T-cell (primary cell): ENCODE data around the gene L3MBTL1. TPM values are rescaled to one million over a fixed set of nuclear protein-coding genes. Genes with fewer than 3 reads are reported as not detected.

Experiments
- ATAC-seq, 4 experiments: fragments of 200-7000 bp in 3 of 4; fragments of 150-1000 bp in 1 of 4; cut with Tn5 transposase; replicated peaks in 1 of 4; 1 replicate in 3 of 4; 2 replicates in 1 of 4; pipeline ENCODE4 v1.10.0; 2021; ENCODE audit warnings: moderate library complexity in 3 of 4, mild to moderate bottlenecking in 2 of 4, moderate number of reproducible peaks in 1 of 4
- CTCF ChIA-PET, 2 donors: fragments of 300-600 bp; sonication (Branson Sonifier 250); formaldehyde crosslinking; loops; one replicate each; lab custom pipeline; 2022; ENCODE audit warnings: antibody characterized with exemption in 2 of 2; lab: Charles Lee
- POLR2A ChIA-PET, 2 donors: fragments of 300-600 bp; sonication (Branson Sonifier 250); formaldehyde crosslinking; loops; one replicate each; lab custom pipeline; 2022; ENCODE audit warnings: antibody characterized with exemption in 2 of 2; lab: Charles Lee
- DNase-seq, 35 experiments: peaks; one replicate each; pipeline versions ENCODE4 v3.0.0 to v3.0.0-alpha.2; 2013 to 2023
- H3K27ac ChIP-seq: one replicate; pipeline ENCODE4 v1.5.1; 2013; ENCODE audit warnings: low read length
- H3K27me3 ChIP-seq, 2 experiments: replicated peaks in 1 of 2; 1 replicate in 1 of 2; 2 replicates in 1 of 2; pipeline versions ENCODE4 v1.6.1 to v1.7.0; 2013; ENCODE audit warnings: low read length in 1 of 2, mixed read lengths in 1 of 2; ENCODE audit not compliant: control insufficient read depth in 2 of 2, insufficient read depth in 2 of 2; ENCODE audit errors: extremely low read depth in 1 of 2
- H3K36me3 ChIP-seq, 2 donors: 1 replicate in 1 of 2; 2 replicates in 1 of 2; pipeline versions ENCODE4 v1.6.1 to v1.7.0; 2013; ENCODE audit warnings: low read length in 1 of 2; ENCODE audit not compliant: control insufficient read depth in 2 of 2, insufficient read depth in 1 of 2; ENCODE audit errors: extremely low read depth in 1 of 2
- H3K4me1 ChIP-seq, 2 experiments: 1 replicate in 1 of 2; 2 replicates in 1 of 2; pipeline versions ENCODE4 v1.6.1 to v1.7.0; 2013; ENCODE audit warnings: low read length in 2 of 2, mixed read lengths in 1 of 2; ENCODE audit not compliant: insufficient read depth in 2 of 2, control insufficient read depth in 1 of 2; ENCODE audit errors: extremely low read depth in 1 of 2
- H3K4me3 ChIP-seq, 2 donors: 1 replicate in 1 of 2; 2 replicates in 1 of 2; pipeline versions ENCODE4 v1.5.1 to v1.7.0; 2013; ENCODE audit warnings: mild to moderate bottlenecking in 2 of 2, low read length in 1 of 2, moderate library complexity in 1 of 2; ENCODE audit not compliant: control insufficient read depth in 1 of 2; ENCODE audit errors: extremely low read depth in 1 of 2
- H3K9me3 ChIP-seq: 2 replicates; pipeline ENCODE4 v1.7.0; 2013
- H3K27ac Mint-ChIP-seq, 2 donors: one replicate each; pipeline ENCODE4 v1.8.0; 2020 to 2021; ENCODE audit warnings: mild to moderate bottlenecking in 2 of 2, mixed read lengths in 2 of 2
- H3K27me3 Mint-ChIP-seq, 2 donors: one replicate each; pipeline ENCODE4 v1.8.0; 2021 to 2022; ENCODE audit warnings: mixed read lengths in 2 of 2
- H3K36me3 Mint-ChIP-seq: one replicate; pipeline ENCODE4 v1.8.0; 2021; ENCODE audit warnings: mixed read lengths
- H3K4me1 Mint-ChIP-seq, 3 donors: one replicate each; pipeline ENCODE4 v1.8.0; 2020 to 2022; ENCODE audit warnings: mixed read lengths in 3 of 3, mild to moderate bottlenecking in 1 of 3
- H3K4me3 Mint-ChIP-seq, 3 donors: one replicate each; pipeline ENCODE4 v1.8.0; 2020 to 2022; ENCODE audit warnings: mild to moderate bottlenecking in 3 of 3, mixed read lengths in 3 of 3, moderate library complexity in 3 of 3
- H3K9me3 Mint-ChIP-seq, 3 donors: one replicate each; pipeline ENCODE4 v1.8.0; 2020 to 2022; ENCODE audit warnings: mixed read lengths in 3 of 3
- WGBS: methylation state at CpG from one replicate; pipeline ENCODE4 v1.1.5; 2013; ENCODE audit warnings: missing lambda C conversion rate; ENCODE audit not compliant: insufficient coverage; 5-methylcytosine and 5-hydroxymethylcytosine counted together
- total RNA-seq, 35 experiments: library from RNA in 6 of 35; stranded (reverse) in 6 of 35; fragments of 120-200 nt in 1 of 35; gene quantifications; one replicate each; pipeline versions ENCODE4 v1.2.1 to v1.2.4 and lab custom pipeline; 2013 to 2026

The L3MBTL1 gene
- total RNA-seq, 5 donors from 2014 or later (not counting 1 experiment from before 2014, with no cell fraction given): 15.5 to 20.1 (median 16.1) TPM

DNA sequence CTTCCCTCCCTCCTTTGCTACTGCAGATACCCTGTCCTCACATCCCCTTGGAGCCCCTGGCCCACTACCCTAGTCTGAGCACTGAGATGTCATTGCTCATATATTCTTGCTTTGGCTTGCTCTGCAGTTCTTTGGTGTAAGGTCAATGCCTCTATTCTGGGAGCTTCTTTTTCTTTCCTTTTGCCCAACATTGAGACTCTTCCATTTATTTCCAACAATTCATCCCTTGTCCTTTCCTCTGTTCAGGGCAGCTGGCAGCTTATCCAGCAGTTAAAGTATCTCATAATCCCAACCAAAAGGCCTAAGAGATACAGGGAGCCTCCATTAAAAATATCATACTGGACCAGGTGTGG is 23.6 kb downstream of the L3MBTL1 start:
- CTCF ChIA-PET: interaction anchor here in 1 of 2 donors (0.7 kb wide), 1 partner anchor 8 kb away, joined by 3 read pairs; no protein-coding TSS in a partner anchor

GRCh38 chr20:43532416-43533055 is 25.0 kb downstream of the L3MBTL1 start:
- ChIA-PET CTCF (no interaction called here), POLR2A (no interaction called here)
- Histone ChIP-seq H3K27me3 (peaks cover 0 to 4% of the 10 kb centered on the region in 2 experiments), H3K36me3 (no peaks in the 10 kb centered on the region), H3K4me3 (no peak overlapping the region), H3K4me1 (no peaks in the 10 kb centered on the region), H3K9me3 (no peaks in the 10 kb centered on the region), H3K27ac (no peak overlapping the region)
- DNase-seq: no peak
- H3K36me3 Mint-ChIP-seq: peaks cover 10% of the 10 kb centered on the region
- no peak overlapping the region for H3K27ac Mint-ChIP-seq
- peaks cover 0 to 5% (median 0%) of the 10 kb centered on the region in 3 donors for H3K4me1 Mint-ChIP-seq
- H3K4me3 Mint-ChIP-seq: no peak overlapping the region
- 88% methylated on average over 7 of the region's 9 CpGs for WGBS
- ATAC-seq: no peak
- H3K9me3 Mint-ChIP-seq: no peaks in the 10 kb centered on the region
- peaks cover 0 to 3% of the 10 kb centered on the region in 2 donors for H3K27me3 Mint-ChIP-seq

More for the DNA sequence above, 23.6 kb downstream of the L3MBTL1 start:
- DNase-seq: no peak
- Histone ChIP-seq H3K9me3 (no peaks in the 10 kb centered on the region), H3K36me3 (no peaks in the 10 kb centered on the region), H3K27me3 (peaks cover 0 to 4% of the 10 kb centered on the region in 2 experiments), H3K4me1 (no peaks in the 10 kb centered on the region), H3K27ac (no peak overlapping the region), H3K4me3 (no peak overlapping the region)
- POLR2A ChIA-PET: no interaction called here
- H3K27ac Mint-ChIP-seq: no peak overlapping the region
- H3K4me1 Mint-ChIP-seq: peaks cover 0 to 5% (median 0%) of the 10 kb centered on the region in 3 donors
- H3K36me3 Mint-ChIP-seq: peaks cover 10% of the 10 kb centered on the region
- H3K9me3 Mint-ChIP-seq: no peaks in the 10 kb centered on the region
- peaks cover 0 to 3% of the 10 kb centered on the region in 2 donors for H3K27me3 Mint-ChIP-seq
- no peak overlapping the region for H3K4me3 Mint-ChIP-seq
- no peak for ATAC-seq

DNA sequence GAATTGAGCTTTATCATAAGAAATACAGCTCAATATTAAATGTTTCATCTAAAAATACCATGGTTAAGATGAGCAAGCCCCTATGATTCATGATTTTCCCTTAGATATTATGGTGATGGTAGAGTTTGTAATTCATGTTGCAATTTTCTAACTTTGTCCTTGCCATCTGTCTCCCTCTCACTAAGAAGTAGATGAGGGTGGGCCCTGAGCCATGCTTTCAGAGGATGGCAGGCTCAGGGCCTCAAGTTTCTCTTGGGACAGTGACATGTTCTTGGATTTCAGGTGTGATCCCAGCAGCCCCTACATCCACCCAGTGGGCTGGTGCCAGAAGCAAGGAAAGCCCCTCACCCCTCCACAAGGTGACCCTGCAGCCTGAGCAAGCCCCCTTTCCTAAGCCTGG is 25.6 kb downstream of the L3MBTL1 start:
- peaks cover 10% of the 10 kb centered on the region for H3K36me3 Mint-ChIP-seq
- Histone ChIP-seq H3K27ac (no peak overlapping the region), H3K36me3 (no peaks in the 10 kb centered on the region), H3K4me1 (no peaks in the 10 kb centered on the region), H3K4me3 (no peak overlapping the region), H3K9me3 (no peaks in the 10 kb centered on the region), H3K27me3 (peaks cover 0 to 4% of the 10 kb centered on the region in 2 experiments)
- CTCF ChIA-PET: no interaction called here
- no peak overlapping the region for H3K4me3 Mint-ChIP-seq
- ATAC-seq (no peak), DNase-seq (no peak)
- POLR2A ChIA-PET: no interaction called here
- H3K27ac Mint-ChIP-seq: no peak overlapping the region
- H3K27me3 Mint-ChIP-seq: peaks cover 0 to 3% of the 10 kb centered on the region in 2 donors
- no peaks in the 10 kb centered on the region for H3K9me3 Mint-ChIP-seq
- peaks cover 0 to 3% (median 0%) of the 10 kb centered on the region in 3 donors for H3K4me1 Mint-ChIP-seq

DNA sequence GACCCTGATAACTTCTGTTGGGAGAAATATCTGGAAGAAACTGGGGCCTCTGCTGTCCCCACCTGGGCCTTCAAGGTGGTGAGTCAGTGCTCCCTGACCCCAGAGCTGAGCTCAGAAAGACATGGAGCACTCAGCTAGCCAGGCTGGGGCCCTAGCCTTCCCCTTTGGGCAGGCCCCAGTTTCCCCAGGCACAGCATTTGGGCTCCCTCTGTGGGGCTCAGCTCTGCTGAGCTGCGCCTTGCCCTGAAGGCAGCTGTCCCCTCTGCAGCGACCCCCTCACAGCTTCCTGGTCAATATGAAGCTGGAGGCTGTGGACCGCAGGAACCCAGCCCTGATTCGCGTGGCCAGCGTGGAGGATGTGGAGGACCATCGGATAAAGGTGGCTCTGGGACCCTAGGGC is 26.5 kb downstream of the L3MBTL1 start:
- DNase-seq: no peak
- peaks cover 10% of the 10 kb centered on the region for H3K36me3 Mint-ChIP-seq
- H3K27ac Mint-ChIP-seq: no peak overlapping the region
- H3K4me3 Mint-ChIP-seq: no peak overlapping the region
- Histone ChIP-seq H3K4me1 (no peaks in the 10 kb centered on the region), H3K27ac (no peak overlapping the region), H3K36me3 (no peaks in the 10 kb centered on the region), H3K4me3 (no peak overlapping the region), H3K9me3 (no peaks in the 10 kb centered on the region), H3K27me3 (peaks cover 0 to 3% of the 10 kb centered on the region in 2 experiments)
- H3K27me3 Mint-ChIP-seq: no peaks in the 10 kb centered on the region
- no peaks in the 10 kb centered on the region for H3K9me3 Mint-ChIP-seq
- 94% methylated on average over 7 of the region's 7 CpGs for WGBS
- H3K4me1 Mint-ChIP-seq: no peaks in the 10 kb centered on the region
- ChIA-PET POLR2A (no interaction called here), CTCF (no interaction called here)
- no peak for ATAC-seq

DNA sequence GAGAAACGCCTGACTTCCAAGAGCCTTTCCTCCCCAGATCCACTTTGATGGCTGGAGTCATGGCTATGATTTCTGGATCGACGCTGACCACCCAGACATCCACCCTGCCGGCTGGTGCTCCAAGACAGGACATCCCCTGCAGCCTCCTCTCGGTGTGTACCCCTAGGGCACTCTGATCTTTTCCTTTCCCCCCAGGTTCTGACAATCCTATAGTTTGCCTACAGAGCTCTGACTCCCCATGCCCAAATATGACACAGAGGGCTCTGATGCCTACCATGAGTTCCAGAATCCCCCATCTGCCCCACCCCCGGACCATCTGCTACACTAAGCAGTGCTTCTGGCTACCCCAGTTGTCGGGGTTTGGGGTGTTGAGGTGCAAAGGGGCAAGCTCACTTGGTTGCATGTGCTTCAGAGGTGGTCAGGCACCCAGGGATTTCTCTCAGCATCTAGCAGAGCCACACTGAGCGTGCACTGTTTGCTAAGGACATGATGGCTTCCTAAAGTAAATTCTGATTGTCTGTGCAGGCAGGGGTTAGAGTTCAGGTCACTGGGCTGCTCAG is 27.4 kb downstream of the L3MBTL1 start:
- no peaks in the 10 kb centered on the region for H3K27me3 Mint-ChIP-seq
- H3K4me1 Mint-ChIP-seq: no peaks in the 10 kb centered on the region
- no peak overlapping the region for H3K27ac ChIP-seq
- no peak overlapping the region for H3K4me3 ChIP-seq
- CTCF ChIA-PET: no interaction called here
- peaks cover 0 to 2% of the 10 kb centered on the region in 2 experiments for H3K27me3 ChIP-seq
- no peak overlapping the region for H3K27ac Mint-ChIP-seq
- POLR2A ChIA-PET: no interaction called here
- WGBS: 92% methylated on average over 8 of the region's 8 CpGs
- H3K9me3 Mint-ChIP-seq: no peaks in the 10 kb centered on the region
- no peak for DNase-seq
- H3K36me3 ChIP-seq: no peaks in the 10 kb centered on the region
- H3K36me3 Mint-ChIP-seq: peaks cover 5% of the 10 kb centered on the region
- H3K4me3 Mint-ChIP-seq: no peak overlapping the region
- H3K4me1 ChIP-seq: no peaks in the 10 kb centered on the region
- H3K9me3 ChIP-seq: no peaks in the 10 kb centered on the region
- ATAC-seq: no peak

- no peak for DNase-seq
- H3K4me3 Mint-ChIP-seq: no peak overlapping the region
- Histone ChIP-seq H3K36me3 (no peaks in the 10 kb centered on the region), H3K4me3 (no peak overlapping the region), H3K9me3 (no peaks in the 10 kb centered on the region), H3K27ac (no peak overlapping the region), H3K27me3 (no peaks in the 10 kb centered on the region), H3K4me1 (no peaks in the 10 kb centered on the region)
- no peaks in the 10 kb centered on the region for H3K27me3 Mint-ChIP-seq
- peaks cover 5% of the 10 kb centered on the region for H3K36me3 Mint-ChIP-seq
- H3K4me1 Mint-ChIP-seq: no peaks in the 10 kb centered on the region
- ATAC-seq: no peak
- no peaks in the 10 kb centered on the region for H3K9me3 Mint-ChIP-seq
- WGBS: 84% methylated on average over 5 of the region's 7 CpGs
- POLR2A ChIA-PET: no interaction called here
- CTCF ChIA-PET: no interaction called here
- no peak overlapping the region for H3K27ac Mint-ChIP-seq
Observed at GRCh38 chr20:43535370-43536004, 28.0 kb downstream of the L3MBTL1 start.
